ENCODE results near the gene B3GAT1.

GRCh38 chr11:134332782-134333181, 79.3 kb downstream of the B3GAT1 start:
- no peak for TF ChIP-seq CTCF (IDR thresholded peaks at IDR 0.05; ENCODE audit: low read depth, low read length)
- no peak for TF ChIP-seq EZH2phosphoT487 (IDR thresholded peaks at IDR 0.05; ENCODE audit: low read depth)

Measured in OCI-LY3 (cell line).